CD4-positive, alpha-beta T cell treated with Interleukin-4 for 4 hours (primary cell): ENCODE results near the gene LEF1.
A peak's percentile ranks its signal among the peaks of the same experiment; 100 is the strongest.

ENCODE experiments used
- DNase-seq: peaks from one replicate; pipeline ENCODE4 v3.0.0-alpha.2; 2020

Gene LEF1

DNA sequence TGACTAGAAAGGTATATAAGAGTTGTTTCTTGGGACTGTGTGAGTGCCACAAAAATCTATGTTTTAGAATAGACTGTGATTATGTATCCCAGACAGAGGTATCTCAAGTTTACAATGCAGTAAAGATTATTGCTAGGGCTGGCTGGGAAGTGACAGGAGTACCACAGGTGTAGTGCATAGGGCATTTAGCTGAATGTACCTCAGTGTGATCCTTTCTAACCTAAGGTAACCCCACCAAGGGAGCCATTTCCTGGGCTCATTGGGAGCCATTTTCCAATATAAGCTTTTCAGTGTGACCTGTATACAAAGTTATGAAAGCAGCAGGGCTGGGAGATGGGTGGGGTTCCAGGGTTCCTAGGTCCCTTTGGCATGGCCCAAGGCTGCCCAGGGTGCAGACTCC lies 6.1 kb upstream of the LEF1 start:
- DNase-seq, result no peak

DNA sequence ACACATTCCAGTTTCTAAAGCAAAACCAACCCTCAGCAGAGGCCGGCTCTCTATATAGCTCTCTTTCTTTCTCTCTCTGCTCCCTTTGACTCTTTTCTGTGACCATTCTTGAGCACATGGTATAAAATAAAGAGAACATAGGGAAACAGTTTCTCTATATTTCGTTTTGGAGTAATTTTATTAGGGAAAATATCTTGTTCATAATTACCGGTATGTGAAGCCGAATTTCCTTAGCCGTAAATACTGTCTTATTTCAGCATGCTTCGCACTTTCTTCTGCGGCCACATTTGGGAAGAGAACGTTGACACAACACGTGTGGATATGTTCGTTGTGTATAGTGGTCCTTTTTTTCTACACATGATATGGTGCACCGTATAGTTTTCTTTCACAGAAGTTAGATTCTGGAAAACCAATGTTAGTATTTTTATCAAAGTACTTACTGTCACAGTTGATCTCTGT lies 4.9 kb upstream of the LEF1 start:
- DNase-seq, result no peak

DNA sequence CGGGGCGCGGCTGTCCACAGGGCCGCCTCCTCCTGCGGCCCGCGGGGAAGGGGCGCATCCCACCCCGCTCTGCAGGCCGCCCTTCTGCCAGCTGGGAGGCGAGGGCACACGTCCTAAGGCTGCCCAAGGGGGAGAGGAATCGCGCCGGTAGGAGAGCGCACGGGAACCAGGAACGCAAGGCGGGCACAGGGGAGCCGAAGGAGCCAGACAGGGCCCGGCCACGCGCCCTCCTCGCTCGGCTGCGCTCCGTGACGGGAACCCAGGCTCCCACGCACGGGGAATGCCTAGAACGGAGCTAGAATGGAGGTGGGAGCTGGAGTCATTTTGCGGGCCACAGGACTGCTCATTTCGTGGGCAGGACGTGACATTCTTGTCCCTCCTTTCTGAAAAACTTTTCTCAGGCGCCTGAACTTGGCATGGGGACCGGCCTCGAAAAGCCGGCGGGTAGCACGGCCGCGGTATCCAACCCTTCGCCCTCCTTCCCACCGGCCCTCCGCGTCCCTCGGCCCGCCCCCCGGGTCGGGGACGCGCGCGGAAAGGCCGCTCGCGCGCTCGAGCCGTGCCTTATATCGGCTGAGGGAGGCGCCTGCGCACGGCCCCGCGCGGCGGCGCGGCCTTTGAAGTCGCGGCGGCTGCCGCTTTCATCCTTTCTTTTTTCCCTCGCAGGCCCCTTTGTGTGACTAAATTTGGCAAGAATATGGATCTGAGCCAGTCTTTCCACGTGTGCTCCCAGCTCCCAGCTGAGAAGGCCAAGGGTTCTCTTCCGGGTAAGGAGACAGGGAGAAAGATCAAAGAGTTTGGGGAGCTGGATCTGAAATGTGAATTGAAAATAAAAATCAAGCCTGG lies 4.2 kb upstream of the LEF1 start:
- peak; percentile 44 for DNase-seq

GRCh38 chr4:108172231-108172752 lies 3.6 kb upstream of the LEF1 start:
- DNase-seq, result no peak

DNA sequence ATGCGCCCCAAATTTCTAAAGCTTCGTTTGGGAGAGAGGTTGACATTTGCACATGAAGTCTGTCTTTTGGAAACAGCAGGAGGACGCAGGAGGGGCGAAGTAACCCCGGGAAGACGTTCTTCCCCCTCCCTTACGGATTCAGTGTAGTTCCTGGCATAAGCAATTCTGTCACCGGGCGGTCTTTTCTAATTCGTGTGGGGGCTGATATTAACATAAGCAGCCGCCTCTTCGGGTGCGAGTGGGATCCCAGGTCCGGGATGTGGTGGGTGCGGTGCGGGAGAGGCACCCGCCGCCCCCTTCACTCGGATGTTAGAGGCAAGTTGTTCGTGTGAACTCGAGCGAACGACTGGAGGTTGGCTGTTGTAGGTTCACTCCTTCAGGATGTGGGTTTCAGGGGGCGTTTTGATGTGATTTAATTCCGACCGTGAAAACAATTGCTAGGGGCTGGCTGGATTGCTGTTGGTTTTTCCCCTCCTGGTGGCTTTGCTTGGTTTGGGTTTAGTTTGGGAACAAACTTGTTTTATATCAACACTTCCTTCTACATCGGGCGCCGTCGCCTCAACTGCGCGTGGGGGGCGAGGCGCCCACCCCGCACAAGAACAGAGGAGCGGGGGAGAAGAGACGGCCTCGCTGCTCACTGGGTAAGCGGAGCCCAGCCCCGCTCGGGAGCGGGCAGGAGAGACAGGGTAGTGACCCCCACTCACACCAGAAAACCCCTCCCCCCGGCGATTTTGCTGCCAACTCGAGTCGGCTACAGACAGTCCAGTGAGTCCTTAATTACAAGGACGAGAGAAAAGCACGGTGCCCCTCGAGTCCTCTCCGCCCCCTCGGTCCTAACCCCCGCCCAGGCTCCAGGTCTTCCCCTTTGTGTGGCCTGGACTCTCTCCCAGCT lies 2.9 kb upstream of the LEF1 start:
- peak; percentile 54 for DNase-seq

- no peak for DNase-seq
These were observed 2.1 kb upstream of the LEF1 start for GRCh38 chr4:108170631-108171338.

DNA sequence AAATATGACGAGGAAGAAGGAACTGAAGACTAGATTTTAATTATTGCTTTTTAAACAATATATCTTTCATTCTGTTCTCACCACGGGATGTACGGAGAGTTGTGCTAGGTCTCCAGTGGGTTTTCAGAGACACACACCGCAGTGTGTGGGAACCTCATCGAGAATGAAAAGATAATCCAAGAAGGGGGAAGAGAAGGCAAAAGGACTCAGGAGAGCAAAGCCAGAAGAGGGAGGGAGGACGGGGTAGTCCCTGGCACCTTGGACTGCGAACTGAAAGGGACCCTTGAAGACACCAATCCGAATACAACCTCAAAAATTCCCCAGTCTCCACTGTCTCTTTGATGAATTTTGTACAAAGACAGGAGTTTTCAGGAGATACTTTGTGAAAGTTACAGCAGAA lies 932 bp upstream of the LEF1 start:
- DNase-seq, result no peak

DNA sequence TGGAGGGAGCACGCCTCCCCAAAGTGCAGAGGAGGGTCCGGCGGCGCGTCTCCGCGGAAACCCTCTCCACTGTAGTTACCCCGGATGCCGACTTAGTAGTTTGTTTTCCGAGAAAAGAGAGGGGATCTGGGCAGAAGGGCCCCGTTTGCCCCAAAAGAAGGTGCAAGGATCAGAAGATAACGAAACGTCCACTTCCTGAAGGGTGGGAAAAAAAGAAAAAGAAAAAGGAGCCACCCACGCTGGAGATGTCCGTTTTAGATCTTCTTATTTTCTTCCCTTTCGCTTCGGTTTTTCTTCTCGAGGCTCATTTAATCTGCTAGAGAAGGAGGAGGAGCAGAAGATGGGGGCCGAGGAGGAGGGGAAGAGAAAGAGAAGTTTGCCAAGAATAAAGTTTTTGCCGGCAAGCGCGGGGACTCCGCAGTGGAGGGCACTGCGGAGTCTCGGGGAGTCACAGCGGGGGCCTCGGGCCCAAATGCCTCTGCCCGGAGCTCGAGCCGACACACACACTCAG lies 517 bp downstream of the LEF1 start:
- DNase-seq, result no peak

DNA sequence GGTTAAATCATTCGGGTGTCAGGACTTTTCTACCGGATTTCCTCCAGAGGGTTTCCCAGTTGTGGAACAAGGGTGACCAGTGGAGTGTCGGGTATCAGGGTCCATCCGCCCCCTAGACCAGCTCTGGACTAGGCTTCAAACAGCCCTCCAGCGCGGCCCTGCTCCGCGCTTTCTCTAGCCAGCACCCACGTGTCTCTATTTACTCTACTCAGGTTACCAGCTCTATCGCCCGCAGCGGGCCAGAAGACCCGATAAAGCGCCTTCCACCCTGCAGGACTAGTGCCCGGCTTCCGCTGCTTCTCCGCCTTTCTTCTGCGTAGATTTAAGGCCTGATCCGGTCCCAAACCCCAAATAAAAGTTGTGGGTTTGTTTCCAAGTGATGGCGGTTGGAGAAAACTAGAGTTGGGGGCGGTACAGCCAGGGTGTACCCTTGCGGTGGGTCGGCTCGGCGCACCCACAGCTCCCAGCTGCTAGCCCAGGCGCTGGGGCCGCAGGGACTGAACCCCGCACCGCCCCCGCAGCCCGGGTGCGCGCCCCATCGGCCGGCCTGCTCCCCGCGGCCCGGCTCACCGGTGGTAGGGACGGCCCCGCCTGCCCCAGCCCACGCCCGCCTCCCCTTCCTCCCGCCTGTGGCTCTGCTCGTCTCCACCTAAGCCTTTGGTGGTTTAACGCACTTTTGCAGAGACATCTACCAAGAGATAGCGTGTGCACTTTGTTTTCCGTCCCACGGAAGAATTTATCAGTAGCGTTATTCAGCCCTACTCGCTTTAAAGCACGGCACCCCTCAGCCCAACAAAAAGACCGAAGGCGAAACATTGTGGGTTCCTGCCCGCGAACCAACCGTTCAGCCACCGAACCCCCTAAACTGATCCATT lies 2.1 kb downstream of the LEF1 start:
- peak; percentile 62 for DNase-seq

GRCh38 chr4:108166038-108166437 lies 2.7 kb downstream of the LEF1 start:
- DNase-seq, result peak; percentile 57

DNA sequence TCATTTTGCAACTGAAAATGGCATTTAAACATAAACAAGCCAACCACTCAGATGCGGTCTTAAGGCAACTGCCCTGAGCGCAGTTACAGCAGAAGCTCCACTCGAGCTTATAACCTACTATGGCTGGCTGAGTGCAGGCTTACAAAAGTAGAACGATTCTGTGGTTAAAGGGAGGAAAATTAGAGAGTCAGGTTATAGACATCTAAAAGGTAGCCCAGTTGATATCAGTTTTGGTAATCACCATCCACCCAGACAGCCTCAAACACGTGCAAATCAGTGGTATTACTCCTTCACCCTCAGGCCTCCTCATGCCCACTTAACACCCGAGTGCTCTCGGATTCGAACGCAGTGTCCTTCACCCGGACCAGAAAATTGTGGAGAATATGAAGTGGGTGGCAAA lies 3.1 kb downstream of the LEF1 start:
- peak; percentile 55 for DNase-seq

DNA sequence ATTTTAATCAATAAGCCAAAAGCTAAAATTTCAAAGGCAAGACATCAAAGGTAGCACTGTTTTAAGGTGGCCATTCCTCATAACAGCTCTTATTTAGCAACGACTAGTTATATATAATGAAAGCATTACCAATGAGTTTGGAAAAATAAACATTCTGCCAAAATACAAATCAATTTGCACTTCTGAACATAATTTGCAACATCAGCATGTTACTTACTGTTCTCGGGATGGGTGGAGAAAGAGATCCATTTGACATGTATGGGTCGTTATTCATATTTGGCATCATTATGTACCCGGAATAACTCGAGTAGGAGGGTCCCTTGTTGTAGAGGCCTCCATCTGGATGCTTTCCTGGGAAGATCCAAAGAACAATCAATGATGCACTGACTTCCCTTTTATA lies 5.4 kb downstream of the LEF1 start:
- no peak for DNase-seq

DNA sequence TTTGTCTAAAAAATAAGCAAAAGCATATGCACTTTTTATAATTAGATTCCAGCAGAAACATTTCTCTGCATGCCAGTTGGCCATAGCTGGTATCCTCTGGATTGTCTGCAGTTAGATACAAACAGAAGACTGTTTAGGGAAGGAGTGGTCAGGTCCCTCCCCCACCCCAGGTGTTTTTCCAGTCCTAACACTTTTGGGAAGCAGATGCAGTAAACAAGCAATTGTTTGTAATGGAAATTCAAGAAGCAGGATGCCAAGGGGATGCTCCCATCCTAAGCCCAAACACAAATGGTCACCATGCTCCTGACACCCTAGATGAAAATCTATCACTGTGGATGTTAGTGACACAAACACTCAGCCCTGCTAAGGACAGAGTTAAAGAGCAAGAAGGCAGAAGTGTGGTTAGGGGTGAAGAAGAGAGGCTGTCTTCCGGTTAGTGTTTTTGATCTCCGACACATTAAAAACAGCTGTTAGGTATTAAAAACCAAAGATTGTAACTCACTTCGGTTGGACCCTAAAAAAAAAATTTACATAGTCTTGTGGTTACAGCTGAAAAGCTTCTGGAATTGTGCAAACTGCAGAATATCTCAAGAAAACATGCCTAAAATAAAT lies 7.9 kb downstream of the LEF1 start:
- DNase-seq, result peak; percentile 53

- no peak for DNase-seq
These were observed 8.9 kb downstream of the LEF1 start for GRCh38 chr4:108159845-108160244.

GRCh38 chr4:108157655-108158054 lies 11.1 kb downstream of the LEF1 start:
- DNase-seq, result no peak

- DNase-seq, result no peak
These were observed 12.3 kb downstream of the LEF1 start for GRCh38 chr4:108156391-108156790.

DNA sequence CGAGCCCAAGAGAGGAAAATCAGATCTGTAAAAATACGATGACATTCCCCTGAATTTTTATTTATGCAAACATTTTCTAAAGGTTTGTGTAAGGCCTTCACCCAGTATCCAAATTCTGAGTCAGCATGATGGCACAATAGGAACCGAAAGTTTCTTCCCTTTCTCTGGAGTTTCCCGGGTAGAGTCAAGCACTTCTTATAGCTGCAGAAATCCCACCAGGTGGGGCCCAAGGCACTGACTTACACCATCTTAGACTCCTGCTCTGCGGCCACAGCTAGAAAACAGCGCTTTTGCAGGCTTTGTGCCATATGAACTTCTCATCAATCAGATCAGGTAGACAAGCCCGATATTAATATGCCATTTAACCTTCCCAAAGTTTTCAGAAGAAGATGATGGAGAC lies 13.4 kb downstream of the LEF1 start:
- DNase-seq, result no peak

DNA sequence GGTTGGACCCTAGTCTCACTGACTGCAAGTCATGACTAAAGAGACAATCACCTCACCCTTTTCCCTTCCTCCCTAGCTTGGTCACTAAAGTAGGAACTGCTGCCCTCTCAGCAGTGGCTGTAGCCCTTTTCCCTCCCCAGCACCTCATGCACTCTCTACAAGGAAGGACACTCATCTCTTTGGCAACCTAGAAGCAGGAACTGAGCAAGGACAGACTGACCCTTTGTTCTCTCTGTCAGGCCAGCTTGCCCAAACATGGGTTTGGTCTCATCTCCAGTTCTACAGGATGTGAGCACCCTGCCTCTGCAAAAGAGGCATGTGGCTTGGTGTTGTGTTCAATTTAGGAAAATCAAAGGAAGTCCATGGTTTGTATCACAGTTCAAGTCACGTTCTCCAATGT lies 15.8 kb downstream of the LEF1 start:
- no peak for DNase-seq

DNA sequence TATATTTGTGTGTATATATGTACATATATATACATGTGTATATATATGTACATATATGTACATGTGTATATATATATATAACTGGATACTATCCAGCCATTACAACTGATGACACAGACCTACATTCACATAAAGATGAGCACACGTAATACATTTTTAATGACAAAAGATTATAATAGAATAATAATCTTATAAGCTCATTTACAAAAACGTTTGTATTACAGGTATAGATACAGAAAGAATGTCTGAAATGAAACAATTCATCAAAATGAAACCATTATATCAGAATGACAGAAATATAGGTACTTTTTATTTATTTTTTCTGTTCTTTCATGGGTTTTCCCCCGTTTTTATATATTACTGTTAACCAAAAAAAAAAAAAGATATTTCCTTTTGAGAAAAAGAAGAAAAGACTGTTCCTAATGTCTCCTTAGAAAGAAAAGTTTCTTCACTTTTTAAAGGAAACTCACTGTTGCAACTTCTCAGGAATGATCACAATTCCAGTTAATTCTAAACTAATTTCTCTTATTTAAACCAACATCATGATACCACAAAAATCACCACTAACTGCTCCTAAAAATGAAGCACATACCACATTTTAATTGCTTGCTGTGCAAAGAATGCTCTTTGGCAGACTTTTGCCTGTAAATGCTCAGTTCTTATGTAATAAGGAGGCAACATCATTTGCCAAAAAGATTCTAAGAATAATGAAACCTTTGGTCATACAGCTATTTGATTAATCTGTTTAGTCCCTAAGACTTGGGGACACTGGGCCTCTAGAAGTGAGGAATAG lies 18.9 kb downstream of the LEF1 start:
- DNase-seq, result no peak

- DNase-seq, result no peak
These were observed 20.4 kb downstream of the LEF1 start for GRCh38 chr4:108148316-108148715.
